Measurements from ENCODE around the gene RTEL1.
"Not testable (repeated sequence)": the region's sequence is repeated elsewhere in the genome, so short reads cannot be mapped to it uniquely, and the experiment has no call there.

The RTEL1 gene

GRCh38 chr20:63702036-63702665 lies 44.0 kb downstream of the RTEL1 start:
- no peak for DNase-seq

- DNase-seq = no peak
Measured at GRCh38 chr20:63702751-63703470, 44.8 kb downstream of the RTEL1 start.

- no peak for DNase-seq
Measured at GRCh38 chr20:63703471-63703975, 45.4 kb downstream of the RTEL1 start.

- no peak for DNase-seq
Measured at GRCh38 chr20:63703976-63704748, 46.0 kb downstream of the RTEL1 start.

- no peak for DNase-seq
Measured at GRCh38 chr20:63704749-63705117, 46.6 kb downstream of the RTEL1 start.

- no peak for DNase-seq
Measured at GRCh38 chr20:63705232-63706026, 47.3 kb downstream of the RTEL1 start.

- no peak for DNase-seq
Measured at GRCh38 chr20:63706027-63706695, 48.0 kb downstream of the RTEL1 start.

GRCh38 chr20:63706852-63707557 lies 48.9 kb downstream of the RTEL1 start:
- DNase-seq = peak; percentile 43

- DNase-seq = peak; percentile 83
Measured at GRCh38 chr20:63707558-63708300, 49.6 kb downstream of the RTEL1 start, which contains the start of the genes ARFRP1 and ZGPAT. TSS of gene ARFRP1 (minus strand) at chr20:63707976. CDS start at chr20:63707091, 885 bp downstream. TSS of gene ZGPAT (plus strand) at chr20:63708039. CDS start at chr20:63708581, 542 bp downstream.

GRCh38 chr20:63708301-63709148 lies 50.4 kb downstream of the RTEL1 start:
- DNase-seq = no peak

- DNase-seq = no peak
Measured at GRCh38 chr20:63709149-63709527, 51.0 kb downstream of the RTEL1 start.

- no peak for DNase-seq
Measured at GRCh38 chr20:63711085-63711645, 53.1 kb downstream of the RTEL1 start.

GRCh38 chr20:63712191-63712590 lies 54.1 kb downstream of the RTEL1 start:
- no peak for DNase-seq

GRCh38 chr20:63714858-63715257 lies 56.7 kb downstream of the RTEL1 start:
- DNase-seq = no peak

- DNase-seq = no peak
Measured at GRCh38 chr20:63718996-63719395, 60.9 kb downstream of the RTEL1 start.

- DNase-seq = not testable (repeated sequence)
Measured at GRCh38 chr20:63722967-63723622, 65.0 kb downstream of the RTEL1 start.

GRCh38 chr20:63730189-63730733 lies 72.1 kb downstream of the RTEL1 start:
- DNase-seq = not testable (repeated sequence)

- no peak for DNase-seq
Measured at GRCh38 chr20:63731410-63731809, 73.3 kb downstream of the RTEL1 start.

All from DMS79 treated with DMSO at 0.1 percent for 48 hours (cell line).